ENCODE measurements around the gene LTB4R.

DNA sequence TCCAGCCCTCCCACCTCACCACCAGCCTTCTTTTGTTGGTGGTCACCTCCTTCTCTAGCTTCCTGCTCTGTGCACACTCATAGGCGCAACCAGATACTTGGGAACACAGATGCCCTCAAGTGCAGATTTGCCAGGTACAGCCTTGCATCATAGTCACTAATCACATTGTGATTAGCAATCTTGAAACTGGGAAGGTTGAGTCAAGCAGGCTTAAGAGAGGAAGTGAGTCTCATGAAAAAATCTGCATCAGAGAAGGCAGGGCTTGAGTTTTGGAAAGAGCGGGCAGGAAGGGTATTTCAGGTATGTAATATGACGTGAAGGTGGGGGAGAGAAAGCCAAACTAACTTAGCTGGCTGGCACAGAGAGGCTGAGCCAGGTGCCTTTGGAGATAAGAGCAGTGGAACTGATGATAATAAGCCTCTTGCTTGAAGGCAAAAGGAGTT, 37.2 kb upstream of the LTB4R start:
- TF ChIP-seq, protein P1, sequence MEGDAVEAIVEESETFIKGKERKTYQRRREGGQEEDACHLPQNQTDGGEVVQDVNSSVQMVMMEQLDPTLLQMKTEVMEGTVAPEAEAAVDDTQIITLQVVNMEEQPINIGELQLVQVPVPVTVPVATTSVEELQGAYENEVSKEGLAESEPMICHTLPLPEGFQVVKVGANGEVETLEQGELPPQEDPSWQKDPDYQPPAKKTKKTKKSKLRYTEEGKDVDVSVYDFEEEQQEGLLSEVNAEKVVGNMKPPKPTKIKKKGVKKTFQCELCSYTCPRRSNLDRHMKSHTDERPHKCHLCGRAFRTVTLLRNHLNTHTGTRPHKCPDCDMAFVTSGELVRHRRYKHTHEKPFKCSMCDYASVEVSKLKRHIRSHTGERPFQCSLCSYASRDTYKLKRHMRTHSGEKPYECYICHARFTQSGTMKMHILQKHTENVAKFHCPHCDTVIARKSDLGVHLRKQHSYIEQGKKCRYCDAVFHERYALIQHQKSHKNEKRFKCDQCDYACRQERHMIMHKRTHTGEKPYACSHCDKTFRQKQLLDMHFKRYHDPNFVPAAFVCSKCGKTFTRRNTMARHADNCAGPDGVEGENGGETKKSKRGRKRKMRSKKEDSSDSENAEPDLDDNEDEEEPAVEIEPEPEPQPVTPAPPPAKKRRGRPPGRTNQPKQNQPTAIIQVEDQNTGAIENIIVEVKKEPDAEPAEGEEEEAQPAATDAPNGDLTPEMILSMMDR (conservative IDR thresholded peaks at IDR 0.05), result no peak
- TF ChIP-seq EZH2 (IDR thresholded peaks at IDR 0.05; ENCODE audit: low read depth), result no peak

Data from PC-9 (cell line).